UCSD-AML1 (cell line): Measurements from ENCODE around the gene AEBP1.
A peak's percentile ranks its signal among the peaks of the same experiment; 100 is the strongest.

Source experiments
- DNase-seq: peaks from one replicate; lab custom pipeline; 2025; ENCODE audit not compliant: unreplicated experiment; lab: John Stamatoyannopoulos, UW

The AEBP1 gene

GRCh38 chr7:44066494-44067063 lies 37.6 kb upstream of the AEBP1 start:
- DNase-seq, result no peak

- no peak for DNase-seq
Observed at GRCh38 chr7:44067064-44067951, 36.8 kb upstream of the AEBP1 start.

GRCh38 chr7:44068054-44068453 lies 36.1 kb upstream of the AEBP1 start:
- no peak for DNase-seq

- DNase-seq, result no peak
Observed at GRCh38 chr7:44071726-44072363, 32.3 kb upstream of the AEBP1 start.

GRCh38 chr7:44072364-44073231 lies 31.5 kb upstream of the AEBP1 start:
- DNase-seq, result peak; percentile 41

GRCh38 chr7:44073664-44074348 lies 30.3 kb upstream of the AEBP1 start:
- peak; percentile 20 for DNase-seq

- DNase-seq, result no peak
Observed at GRCh38 chr7:44074349-44074695, 29.8 kb upstream of the AEBP1 start.

GRCh38 chr7:44075296-44076075 lies 28.7 kb upstream of the AEBP1 start:
- no peak for DNase-seq

- DNase-seq, result no peak
Observed at GRCh38 chr7:44076101-44076895, 27.8 kb upstream of the AEBP1 start.

- no peak for DNase-seq
Observed at GRCh38 chr7:44077061-44077460, 27.1 kb upstream of the AEBP1 start.

- no peak for DNase-seq
Observed at GRCh38 chr7:44077681-44078091, 26.5 kb upstream of the AEBP1 start.

- no peak for DNase-seq
Observed at GRCh38 chr7:44078521-44078920, 25.6 kb upstream of the AEBP1 start.

- no peak for DNase-seq
Observed at GRCh38 chr7:44079331-44080021, 24.7 kb upstream of the AEBP1 start.

- no peak for DNase-seq
Observed at GRCh38 chr7:44080118-44080517, 24.0 kb upstream of the AEBP1 start.

GRCh38 chr7:44080686-44081265 lies 23.4 kb upstream of the AEBP1 start:
- DNase-seq, result no peak

- no peak for DNase-seq
Observed at GRCh38 chr7:44081266-44081748, 22.8 kb upstream of the AEBP1 start.

- DNase-seq, result peak; percentile 90
Observed at GRCh38 chr7:44082541-44083207, 21.5 kb upstream of the AEBP1 start.
